Lower leg skin (tissue), 3 donors: ENCODE measurements around the gene USP16.

ENCODE experiments used
- CTCF ChIP-seq, 3 donors: fragments of 450-650 bp; IDR thresholded peaks; one replicate each; pipeline ENCODE4 v1.5.1; 2016; ENCODE audit warnings: antibody characterized with exemption in 3 of 3, mild to moderate bottlenecking in 3 of 3, moderate library complexity in 2 of 3
- POLR2A ChIP-seq, 2 donors: fragments of 450-650 bp; IDR thresholded peaks; one replicate each; pipeline ENCODE4 v1.6.1; 2016 to 2017; ENCODE audit warnings: antibody characterized with exemption in 2 of 2, mild to moderate bottlenecking in 1 of 2, moderate library complexity in 1 of 2

GRCh38 chr21:29096218-29097015, 71.9 kb downstream of the USP16 start:
- TF ChIP-seq CTCF (IDR thresholded peaks at IDR 0.05) (no peak), POLR2A (IDR thresholded peaks at IDR 0.05) (no peak)
